Activated T-cell treated with anti-CD3 and anti-CD28 coated beads, Interleukin-2, amount 50 U/mL, for 24 hours (primary cell): ENCODE data around the gene SFMBT1.

Experiments
- DNase-seq: peaks from one replicate; pipeline ENCODE4 v3.0.0-alpha.2; 2020
- H3K27ac Mint-ChIP-seq: 2 replicates; pipeline ENCODE4 v1.8.0; 2020; ENCODE audit warnings: mild to moderate bottlenecking, mixed read lengths
- H3K27me3 Mint-ChIP-seq: 2 replicates; pipeline ENCODE4 v1.8.0; 2020; ENCODE audit warnings: mixed read lengths
- H3K36me3 Mint-ChIP-seq: 2 replicates; pipeline ENCODE4 v1.8.0; 2020; ENCODE audit warnings: low read depth, mixed read lengths
- H3K4me1 Mint-ChIP-seq: 2 replicates; pipeline ENCODE4 v1.8.0; 2020; ENCODE audit warnings: low read depth, mixed read lengths
- H3K4me3 Mint-ChIP-seq: 2 replicates; pipeline ENCODE4 v1.8.0; 2020; ENCODE audit warnings: mild to moderate bottlenecking, moderate library complexity, mixed read lengths
- H3K9me3 Mint-ChIP-seq: 2 replicates; pipeline ENCODE4 v1.8.0; 2020; ENCODE audit warnings: mixed read lengths

The SFMBT1 gene

GRCh38 chr3:52912885-52913731 is 132.8 kb downstream of the SFMBT1 start:
- no peak for DNase-seq
- Mint-ChIP-seq H3K4me1 (peaks cover 8% of the 10 kb centered on the region), H3K9me3 (no peaks in the 10 kb centered on the region), H3K27ac (peak overlapping the region; percentile 34), H3K4me3 (no peak overlapping the region), H3K27me3 (no peaks in the 10 kb centered on the region), H3K36me3 (peaks cover 86% of the 10 kb centered on the region)

DNA sequence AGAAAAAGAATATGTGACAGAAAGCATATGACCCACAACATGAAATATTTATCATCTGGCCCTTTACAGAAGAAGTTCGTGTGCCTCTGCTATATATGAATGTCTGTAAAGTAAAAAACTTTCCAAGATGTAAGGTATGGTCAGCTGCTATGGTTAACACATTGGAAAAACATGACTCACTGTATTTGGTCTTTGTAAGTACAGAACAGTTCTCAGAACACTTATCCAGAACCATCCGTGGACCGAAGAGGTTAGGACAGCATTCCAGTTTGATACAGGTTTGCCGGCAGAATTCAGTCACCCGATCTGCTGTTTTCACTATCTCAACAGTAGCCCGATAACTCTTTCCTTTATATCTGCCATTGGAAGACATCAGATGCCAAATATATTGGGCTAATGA is 135.1 kb downstream of the SFMBT1 start:
- H3K27me3 Mint-ChIP-seq: no peaks in the 10 kb centered on the region
- peak overlapping the region; percentile 11 for H3K27ac Mint-ChIP-seq
- H3K4me3 Mint-ChIP-seq: no peak overlapping the region
- H3K9me3 Mint-ChIP-seq: no peaks in the 10 kb centered on the region
- DNase-seq: no peak
- peaks cover 8% of the 10 kb centered on the region for H3K4me1 Mint-ChIP-seq
- H3K36me3 Mint-ChIP-seq: peaks cover 86% of the 10 kb centered on the region

DNA sequence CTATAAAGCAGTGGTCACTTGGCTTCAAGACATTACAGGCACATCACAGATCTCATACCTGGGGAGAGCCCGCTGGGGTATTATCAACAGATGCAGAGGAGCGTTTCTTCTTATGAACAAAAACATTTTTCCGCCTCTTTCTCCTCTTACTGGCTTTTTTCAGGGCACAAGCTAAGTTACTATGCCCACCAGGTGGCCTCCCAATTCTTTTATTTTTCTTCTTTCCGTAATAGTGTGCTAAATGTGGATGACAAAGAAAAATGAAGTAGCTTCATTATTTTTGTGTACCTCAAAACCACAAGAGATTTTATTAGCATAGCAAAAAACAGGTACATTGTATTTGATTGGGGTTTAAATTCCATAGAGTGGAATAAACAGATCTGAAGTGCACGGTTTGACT is 138.4 kb downstream of the SFMBT1 start:
- DNase-seq: no peak
- Mint-ChIP-seq H3K36me3 (peaks cover 85% of the 10 kb centered on the region), H3K27ac (peak overlapping the region; percentile 16), H3K9me3 (no peaks in the 10 kb centered on the region), H3K4me1 (peaks cover 2% of the 10 kb centered on the region), H3K27me3 (no peaks in the 10 kb centered on the region), H3K4me3 (no peak overlapping the region)

DNA sequence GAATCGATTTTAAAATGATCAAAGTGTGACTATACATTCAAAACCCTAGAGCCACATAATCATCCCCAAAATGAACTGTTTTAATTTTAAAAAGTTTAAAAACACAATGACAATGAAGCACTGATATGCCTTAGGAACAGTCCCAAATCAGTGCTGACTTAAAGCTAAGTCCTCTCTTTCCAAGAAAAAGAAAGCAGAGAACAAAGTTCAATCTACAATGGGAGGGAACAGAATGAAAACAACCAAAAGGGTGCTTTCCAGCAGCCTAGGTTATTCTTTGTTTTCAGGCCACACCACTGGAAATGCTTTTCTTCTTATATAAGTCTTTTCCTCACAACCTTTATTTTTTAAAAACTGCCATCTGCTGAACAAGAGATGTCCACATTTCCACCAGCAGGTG is 141.3 kb downstream of the SFMBT1 start:
- Mint-ChIP-seq H3K27ac (peak overlapping the region; percentile 41), H3K9me3 (no peaks in the 10 kb centered on the region), H3K4me3 (no peak overlapping the region), H3K27me3 (no peaks in the 10 kb centered on the region), H3K4me1 (no peaks in the 10 kb centered on the region), H3K36me3 (peaks cover 71% of the 10 kb centered on the region)
- DNase-seq: no peak

DNA sequence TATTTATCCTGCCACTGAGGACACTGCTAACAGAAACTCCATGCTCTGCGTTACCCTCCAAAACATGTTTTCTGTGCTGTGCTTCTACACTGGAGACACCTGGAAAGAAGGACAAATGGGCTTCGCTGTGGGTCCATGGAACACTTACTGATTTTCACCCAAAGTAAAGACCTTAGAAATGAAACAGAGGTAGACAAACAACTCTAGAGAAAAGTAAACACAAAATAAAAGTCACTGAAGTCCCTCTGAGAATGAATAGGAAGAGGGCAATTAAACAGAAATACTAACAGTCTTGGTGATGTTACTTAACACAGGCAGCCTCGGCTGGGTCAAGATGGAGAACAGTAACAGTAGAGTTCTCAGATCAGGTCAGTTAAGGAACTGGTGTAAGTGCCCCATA is 141.9 kb downstream of the SFMBT1 start:
- no peaks in the 10 kb centered on the region for H3K9me3 Mint-ChIP-seq
- no peak overlapping the region for H3K27ac Mint-ChIP-seq
- DNase-seq: no peak
- H3K4me1 Mint-ChIP-seq: no peaks in the 10 kb centered on the region
- H3K27me3 Mint-ChIP-seq: no peaks in the 10 kb centered on the region
- no peak overlapping the region for H3K4me3 Mint-ChIP-seq
- peaks cover 68% of the 10 kb centered on the region for H3K36me3 Mint-ChIP-seq

GRCh38 chr3:52897130-52898122 is 148.4 kb downstream of the SFMBT1 start, which contains the start of gene STIMATE:
Gene STIMATE (minus strand): TSS chr3:52897548. CDS start chr3:52897450, 98 bp downstream.
- Mint-ChIP-seq H3K9me3 (no peaks in the 10 kb centered on the region), H3K4me1 (peaks cover 51% of the 10 kb centered on the region), H3K27me3 (no peaks in the 10 kb centered on the region), H3K36me3 (peaks cover 35% of the 10 kb centered on the region), H3K27ac (peak within 1 kb of the TSS; percentile 90), H3K4me3 (peak within 1 kb of the TSS; percentile 92)
- peak; percentile 90 for DNase-seq

GRCh38 chr3:52896613-52897012 is 149.3 kb downstream of the SFMBT1 start:
- H3K36me3 Mint-ChIP-seq: peaks cover 31% of the 10 kb centered on the region
- peak overlapping the region; percentile 92 for H3K4me3 Mint-ChIP-seq
- peak overlapping the region; percentile 90 for H3K27ac Mint-ChIP-seq
- H3K9me3 Mint-ChIP-seq: no peaks in the 10 kb centered on the region
- peaks cover 59% of the 10 kb centered on the region for H3K4me1 Mint-ChIP-seq
- DNase-seq: no peak
- H3K27me3 Mint-ChIP-seq: no peaks in the 10 kb centered on the region

GRCh38 chr3:52896151-52896550 is 149.7 kb downstream of the SFMBT1 start:
- no peaks in the 10 kb centered on the region for H3K9me3 Mint-ChIP-seq
- H3K27ac Mint-ChIP-seq: peak overlapping the region; percentile 90
- peaks cover 30% of the 10 kb centered on the region for H3K36me3 Mint-ChIP-seq
- H3K4me3 Mint-ChIP-seq: peak overlapping the region; percentile 92
- no peak for DNase-seq
- H3K4me1 Mint-ChIP-seq: peaks cover 64% of the 10 kb centered on the region
- no peaks in the 10 kb centered on the region for H3K27me3 Mint-ChIP-seq

GRCh38 chr3:52895418-52895817 is 150.5 kb downstream of the SFMBT1 start:
- DNase-seq: no peak
- H3K36me3 Mint-ChIP-seq: peaks cover 27% of the 10 kb centered on the region
- H3K4me3 Mint-ChIP-seq: peak overlapping the region; percentile 92
- H3K4me1 Mint-ChIP-seq: peaks cover 70% of the 10 kb centered on the region
- no peaks in the 10 kb centered on the region for H3K9me3 Mint-ChIP-seq
- no peaks in the 10 kb centered on the region for H3K27me3 Mint-ChIP-seq
- peak overlapping the region; percentile 90 for H3K27ac Mint-ChIP-seq

DNA sequence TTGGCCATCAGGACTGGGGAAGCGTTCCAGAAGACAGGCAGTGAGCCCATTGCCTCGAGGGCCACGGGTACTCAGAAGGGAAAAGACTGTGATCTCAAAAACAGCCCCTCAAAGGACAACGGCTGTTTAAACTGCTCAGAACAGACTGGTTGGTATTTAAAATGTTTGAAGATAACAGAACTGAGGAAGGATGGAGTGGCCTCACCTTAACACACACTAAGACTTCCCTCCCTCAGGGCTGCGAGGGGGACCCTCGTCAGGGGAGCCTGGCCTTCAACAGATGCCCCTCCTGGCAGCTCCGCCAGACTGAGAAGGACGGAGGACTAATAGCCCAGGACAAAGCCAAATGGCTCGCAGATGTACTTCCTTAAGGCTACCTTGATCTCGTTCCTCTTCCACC is 151.1 kb downstream of the SFMBT1 start:
- no peaks in the 10 kb centered on the region for H3K9me3 Mint-ChIP-seq
- H3K27ac Mint-ChIP-seq: peak overlapping the region; percentile 90
- no peaks in the 10 kb centered on the region for H3K27me3 Mint-ChIP-seq
- peaks cover 27% of the 10 kb centered on the region for H3K36me3 Mint-ChIP-seq
- H3K4me1 Mint-ChIP-seq: peaks cover 77% of the 10 kb centered on the region
- no peak overlapping the region for H3K4me3 Mint-ChIP-seq
- DNase-seq: no peak

- DNase-seq: no peak
- H3K4me1 Mint-ChIP-seq: peaks cover 80% of the 10 kb centered on the region
- H3K36me3 Mint-ChIP-seq: peaks cover 27% of the 10 kb centered on the region
- H3K27ac Mint-ChIP-seq: peak overlapping the region; percentile 90
- H3K9me3 Mint-ChIP-seq: no peaks in the 10 kb centered on the region
- H3K4me3 Mint-ChIP-seq: peak overlapping the region; percentile 71
- H3K27me3 Mint-ChIP-seq: no peaks in the 10 kb centered on the region
Measured at GRCh38 chr3:52893723-52894122, 152.2 kb downstream of the SFMBT1 start.

DNA sequence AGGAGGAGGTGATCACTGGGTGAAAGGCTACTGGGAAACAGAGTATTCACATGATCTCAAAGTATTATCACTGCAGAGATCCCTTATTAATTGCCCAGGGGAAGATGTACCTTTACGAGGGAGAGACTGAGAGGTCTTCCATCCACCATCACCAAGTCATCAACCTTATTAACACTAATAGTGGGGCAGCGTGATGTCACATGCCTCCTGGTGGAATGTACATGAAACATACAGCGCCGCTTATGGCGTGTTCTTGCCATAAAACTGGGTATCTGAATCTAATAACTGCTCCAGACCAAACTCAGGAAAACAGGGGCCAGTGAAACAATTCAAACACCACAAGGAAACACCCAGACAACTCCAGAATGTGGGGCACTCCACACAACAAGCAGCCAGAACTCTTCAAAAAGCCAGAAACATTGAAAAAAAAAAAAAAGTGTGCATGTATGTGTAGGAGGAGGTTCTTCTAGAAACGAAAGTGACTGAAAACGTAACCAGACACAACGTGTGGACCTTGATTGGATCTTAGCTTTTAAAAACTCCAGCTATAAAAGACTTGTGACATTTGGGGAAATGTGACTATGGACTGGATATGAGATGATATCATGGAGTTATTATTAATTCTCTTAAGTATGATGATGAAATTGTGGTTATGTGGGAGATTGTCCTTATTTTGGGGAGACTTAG is 153.1 kb downstream of the SFMBT1 start:
- peak overlapping the region; percentile 71 for H3K4me3 Mint-ChIP-seq
- DNase-seq: peak; percentile 42

GRCh38 chr3:52892290-52892624 is 153.6 kb downstream of the SFMBT1 start:
- peak overlapping the region; percentile 94 for H3K27ac Mint-ChIP-seq

More for the DNA sequence above, 153.1 kb downstream of the SFMBT1 start:
- no peaks in the 10 kb centered on the region for H3K9me3 Mint-ChIP-seq
- H3K27me3 Mint-ChIP-seq: no peaks in the 10 kb centered on the region
- peaks cover 33% of the 10 kb centered on the region for H3K36me3 Mint-ChIP-seq
- H3K4me1 Mint-ChIP-seq: peaks cover 77% of the 10 kb centered on the region
- peak overlapping the region; percentile 90 for H3K27ac Mint-ChIP-seq

DNA sequence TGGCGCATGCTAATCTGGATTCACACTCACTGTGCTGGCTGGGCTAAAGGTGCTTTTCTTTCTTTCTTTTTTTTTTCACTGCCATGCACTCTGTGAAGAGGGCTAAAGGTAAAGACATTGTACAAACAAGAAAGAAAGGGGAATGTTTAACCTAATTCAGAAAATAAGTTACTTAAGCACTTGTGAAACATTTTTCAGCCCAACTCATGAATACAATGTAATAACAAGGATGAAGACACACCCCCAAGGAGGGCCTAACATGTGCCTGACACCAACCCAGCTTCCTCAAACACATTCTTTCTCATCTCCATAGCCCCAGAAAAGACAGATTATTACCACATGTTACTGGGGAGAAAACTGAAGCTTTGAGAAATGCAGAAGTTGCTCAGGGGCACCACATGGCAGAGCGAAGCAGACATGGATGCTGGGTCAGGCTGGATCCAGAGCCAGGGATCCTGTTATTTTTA is 154.2 kb downstream of the SFMBT1 start:
- no peak for DNase-seq
- Mint-ChIP-seq H3K4me3 (peak overlapping the region; percentile 71), H3K27me3 (no peaks in the 10 kb centered on the region), H3K27ac (peak overlapping the region; percentile 94), H3K4me1 (peaks cover 74% of the 10 kb centered on the region), H3K9me3 (no peaks in the 10 kb centered on the region), H3K36me3 (peaks cover 33% of the 10 kb centered on the region)

More at GRCh38 chr3:52892290-52892624, 153.6 kb downstream of the SFMBT1 start:
- no peaks in the 10 kb centered on the region for H3K9me3 Mint-ChIP-seq
- no peak for DNase-seq
- peaks cover 75% of the 10 kb centered on the region for H3K4me1 Mint-ChIP-seq
- peaks cover 33% of the 10 kb centered on the region for H3K36me3 Mint-ChIP-seq
- no peaks in the 10 kb centered on the region for H3K27me3 Mint-ChIP-seq
- peak overlapping the region; percentile 71 for H3K4me3 Mint-ChIP-seq
